Stimulated activated naive CD8-positive, alpha-beta T cell treated with anti-CD3 and anti-CD28 coated beads, Interleukin-15, Interleukin-2, amounts not matched to agents 100 U/mL and 50 U/mL, for 24 hours (primary cell): ENCODE measurements around the gene PPFIBP1.
A peak's percentile ranks its signal among the peaks of the same experiment; 100 is the strongest.
"Not testable (repeated sequence)": the region's sequence is repeated elsewhere in the genome, so short reads cannot be mapped to it uniquely, and the experiment has no call there.

ENCODE experiments used
- ATAC-seq: fragments of 150-1000 bp; cut with Tn5 transposase; one replicate; pipeline ENCODE4 v1.10.0; 2021
- DNase-seq: peaks from one replicate; pipeline ENCODE4 v3.0.0; 2021

The PPFIBP1 gene

GRCh38 chr12:27566159-27566558 is 42.2 kb downstream of the PPFIBP1 start:
- DNase-seq: no peak
- ATAC-seq: no peak

GRCh38 chr12:27566626-27567025 is 42.6 kb downstream of the PPFIBP1 start:
- ATAC-seq (no peak), DNase-seq (no peak)

- ATAC-seq (peak; percentile 57), DNase-seq (no peak)
These were observed 47.5 kb downstream of the PPFIBP1 start for GRCh38 chr12:27571463-27571862.

DNA sequence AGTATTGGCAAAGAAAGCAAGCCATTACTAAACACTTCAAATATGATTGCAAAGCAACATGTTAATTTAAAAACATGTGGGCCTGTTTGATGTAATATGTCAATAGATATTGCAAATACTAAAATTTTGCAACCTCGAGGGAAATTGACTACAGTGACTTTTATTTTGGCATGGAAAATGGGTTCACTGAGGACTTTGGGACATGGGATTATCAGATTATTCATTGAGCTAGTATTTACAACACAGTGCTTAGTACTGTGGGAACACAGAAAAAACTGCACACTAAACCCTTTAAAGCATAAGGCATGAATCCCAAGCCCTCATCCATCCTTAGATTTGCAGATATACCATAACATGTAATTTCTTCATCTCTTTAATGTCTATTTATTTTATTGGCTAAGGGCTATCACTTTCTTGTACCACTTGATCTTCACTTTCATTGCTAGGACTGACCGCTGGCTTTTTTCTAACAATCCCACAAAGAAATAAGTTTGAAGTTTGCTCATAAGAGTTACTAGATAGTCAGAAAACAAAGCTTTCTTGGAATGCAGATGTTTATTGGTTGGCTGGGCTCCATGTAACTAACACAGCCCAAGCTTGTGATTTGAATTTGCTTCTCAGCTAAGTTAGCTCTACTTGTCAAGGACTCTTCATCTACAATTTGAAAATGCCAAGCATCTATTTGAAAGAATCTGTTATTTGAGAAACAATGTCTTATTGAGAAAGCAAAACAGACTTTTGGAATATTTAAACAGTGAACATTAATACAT is 48.7 kb downstream of the PPFIBP1 start:
- DNase-seq: no peak
- ATAC-seq: no peak

- no peak for DNase-seq
- no peak for ATAC-seq
These were observed 50.0 kb downstream of the PPFIBP1 start for GRCh38 chr12:27573972-27574371.

- ATAC-seq: no peak
- no peak for DNase-seq
These were observed 51.2 kb downstream of the PPFIBP1 start for GRCh38 chr12:27575090-27575761.

DNA sequence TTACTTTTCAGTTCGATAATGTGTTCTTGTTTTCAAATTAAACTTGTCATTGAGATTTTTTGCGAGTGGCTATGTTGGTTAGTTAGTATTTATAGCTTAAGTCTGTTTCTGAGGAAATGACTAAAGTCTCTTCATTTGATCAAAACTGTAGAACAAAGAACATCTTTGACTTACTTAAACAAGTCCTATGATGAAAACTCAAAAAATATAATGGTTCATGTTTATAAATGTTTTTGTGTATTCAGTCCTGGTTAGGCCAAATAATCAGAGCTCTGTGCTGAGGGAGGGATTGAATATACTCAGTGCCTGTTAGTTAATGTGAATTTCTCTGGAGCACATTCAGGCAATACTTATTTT is 51.7 kb downstream of the PPFIBP1 start:
- no peak for ATAC-seq
- DNase-seq: no peak

DNA sequence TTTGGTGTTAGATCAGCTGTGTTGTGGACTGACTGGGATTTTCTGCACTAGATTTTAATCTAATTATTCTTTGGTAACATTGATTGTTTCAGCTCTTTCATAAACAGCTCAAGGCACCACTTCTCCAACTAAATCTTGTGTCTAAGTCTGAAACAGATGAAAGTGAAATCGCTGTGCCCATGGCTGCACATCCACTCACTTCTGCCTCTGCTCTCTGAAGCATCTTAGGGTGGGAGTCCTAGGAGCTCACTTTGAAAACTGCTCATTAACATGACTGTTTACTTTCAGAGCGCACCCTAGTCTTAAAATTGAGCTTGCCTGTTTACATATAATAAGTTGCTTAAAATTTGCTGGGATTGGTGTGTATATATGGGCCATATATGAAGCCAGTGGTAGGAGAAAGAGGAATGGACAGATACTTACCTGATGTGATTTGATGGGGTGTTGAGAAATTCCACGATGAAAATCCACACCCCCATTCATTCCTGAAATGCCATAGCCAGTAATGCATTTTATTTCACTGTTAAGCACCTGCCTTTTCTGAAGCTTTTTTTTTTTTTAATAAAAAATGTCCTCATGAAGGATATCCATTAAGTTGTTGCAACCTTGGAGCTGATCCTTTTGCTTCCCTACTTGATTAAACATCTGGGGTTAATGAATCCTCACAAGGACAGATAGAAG is 52.8 kb downstream of the PPFIBP1 start:
- no peak for ATAC-seq
- no peak for DNase-seq

- no peak for DNase-seq
- no peak for ATAC-seq
These were observed 53.7 kb downstream of the PPFIBP1 start for GRCh38 chr12:27577688-27578087.

GRCh38 chr12:27578689-27579372 is 54.8 kb downstream of the PPFIBP1 start:
- DNase-seq: no peak
- ATAC-seq: no peak

DNA sequence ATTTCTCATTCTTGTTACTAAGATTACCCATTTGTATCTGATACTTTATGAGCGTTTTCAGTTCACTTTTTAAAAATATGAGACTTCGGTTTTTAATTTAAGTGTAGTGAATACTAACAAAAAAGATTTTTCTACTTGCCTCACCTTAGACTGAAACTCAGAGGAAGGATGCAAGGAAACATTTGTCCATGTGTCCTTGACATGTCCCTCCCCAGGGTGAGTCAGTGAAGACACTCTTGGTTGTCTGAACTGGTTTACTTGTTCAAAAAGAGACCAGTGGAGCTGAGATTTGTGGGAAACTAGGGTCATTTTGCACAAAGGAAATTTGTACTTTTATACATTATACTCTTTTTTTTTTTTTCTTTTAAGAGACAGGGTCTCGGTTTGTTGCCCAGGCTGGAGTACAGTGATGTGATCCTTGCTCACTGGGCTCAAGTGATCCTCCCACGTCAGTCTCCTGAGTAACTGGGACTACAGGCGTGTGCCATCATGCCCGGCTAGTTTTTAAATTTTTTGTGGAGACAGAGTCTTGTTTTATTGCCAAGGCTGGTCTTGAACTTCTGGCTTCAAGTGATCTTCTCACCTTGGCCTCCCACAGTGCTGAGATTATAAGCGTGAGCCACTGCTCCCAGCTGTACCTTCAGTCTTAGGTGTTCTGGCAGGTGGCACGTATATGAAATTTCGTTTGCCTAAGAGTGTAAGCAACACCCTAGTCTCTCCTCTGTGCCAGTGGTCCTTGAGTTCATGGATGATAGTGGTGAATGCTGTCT is 56.7 kb downstream of the PPFIBP1 start:
- ATAC-seq (no peak), DNase-seq (no peak)

DNA sequence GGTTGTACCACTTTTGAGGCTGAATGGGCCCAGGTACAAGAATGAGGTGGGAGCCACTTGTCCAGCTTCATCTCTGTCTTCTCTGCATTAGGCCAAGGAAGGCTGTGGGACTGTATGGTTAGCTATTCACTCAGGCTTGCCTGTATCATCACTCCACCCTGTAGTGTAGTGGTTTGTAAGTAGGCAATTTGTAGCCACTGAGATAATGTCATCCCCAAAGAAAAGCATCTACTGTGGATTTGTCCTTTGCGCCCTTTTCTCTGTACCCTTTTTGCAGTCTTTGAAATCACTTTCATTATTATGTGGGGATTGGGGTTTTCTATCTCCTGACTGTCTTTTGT is 57.3 kb downstream of the PPFIBP1 start:
- ATAC-seq: peak; percentile 62
- not testable (repeated sequence) for DNase-seq

- DNase-seq, ATAC-seq: not testable (repeated sequence)
These were observed 57.8 kb downstream of the PPFIBP1 start for GRCh38 chr12:27581833-27582232.

DNA sequence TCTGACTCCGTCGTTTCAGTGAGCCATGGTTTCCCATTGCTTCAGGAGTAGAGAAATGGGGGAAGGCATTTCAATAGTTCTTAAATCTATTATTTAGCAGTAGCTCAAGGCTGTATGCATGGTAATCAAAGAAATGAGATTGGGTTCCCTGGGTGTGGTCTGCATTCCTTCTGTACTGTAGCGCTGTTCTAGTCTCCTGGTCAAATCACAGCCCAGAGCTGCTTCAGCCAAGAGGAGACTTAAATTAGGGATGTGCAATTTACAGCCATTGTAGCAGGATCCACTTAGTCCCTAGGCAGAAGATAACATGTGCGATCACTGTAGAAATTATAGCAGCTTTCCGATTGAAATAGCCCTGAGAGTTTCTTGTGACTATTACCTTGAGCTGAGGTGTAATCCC is 58.4 kb downstream of the PPFIBP1 start:
- not testable (repeated sequence) for ATAC-seq, DNase-seq

DNA sequence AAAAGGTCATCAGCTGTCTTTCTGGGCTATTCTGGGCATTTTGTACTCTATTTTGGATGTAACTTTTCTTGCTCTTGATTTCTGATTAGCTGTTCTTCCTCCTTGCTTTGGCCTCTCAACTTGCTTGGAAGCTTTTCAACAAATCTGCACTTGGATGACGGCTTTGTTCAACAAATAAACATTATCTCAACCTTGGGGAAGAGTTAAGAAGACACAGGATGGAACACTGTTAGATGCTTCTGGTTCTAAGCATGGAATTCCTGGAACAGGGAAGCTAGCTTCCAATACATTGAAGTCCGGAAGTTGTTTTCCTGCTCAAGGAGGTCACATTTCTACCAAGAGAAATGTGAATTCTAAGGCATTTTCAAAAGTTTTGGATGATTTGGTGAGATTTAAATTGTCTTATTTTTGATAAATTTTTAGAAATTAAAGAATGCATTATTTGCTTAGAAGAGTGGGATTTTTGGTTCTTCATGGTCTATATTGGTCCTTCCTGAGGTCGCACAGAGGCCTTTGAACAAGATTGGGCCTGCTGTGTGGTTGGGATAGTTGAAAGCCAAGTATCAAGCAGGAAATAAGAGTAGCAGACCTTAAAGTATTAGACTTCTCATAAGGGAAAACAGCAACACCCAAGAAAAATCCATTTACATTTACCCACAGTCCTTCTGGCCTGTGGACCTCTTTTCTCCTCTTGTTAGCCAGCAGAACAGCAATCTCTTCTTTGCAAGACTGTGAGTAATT is 59.2 kb downstream of the PPFIBP1 start:
- no peak for DNase-seq
- ATAC-seq: no peak

- ATAC-seq: no peak
- DNase-seq: no peak
These were observed 60.0 kb downstream of the PPFIBP1 start for GRCh38 chr12:27583981-27584380.

GRCh38 chr12:27585739-27586265 is 61.8 kb downstream of the PPFIBP1 start:
- DNase-seq (no peak), ATAC-seq (no peak)

DNA sequence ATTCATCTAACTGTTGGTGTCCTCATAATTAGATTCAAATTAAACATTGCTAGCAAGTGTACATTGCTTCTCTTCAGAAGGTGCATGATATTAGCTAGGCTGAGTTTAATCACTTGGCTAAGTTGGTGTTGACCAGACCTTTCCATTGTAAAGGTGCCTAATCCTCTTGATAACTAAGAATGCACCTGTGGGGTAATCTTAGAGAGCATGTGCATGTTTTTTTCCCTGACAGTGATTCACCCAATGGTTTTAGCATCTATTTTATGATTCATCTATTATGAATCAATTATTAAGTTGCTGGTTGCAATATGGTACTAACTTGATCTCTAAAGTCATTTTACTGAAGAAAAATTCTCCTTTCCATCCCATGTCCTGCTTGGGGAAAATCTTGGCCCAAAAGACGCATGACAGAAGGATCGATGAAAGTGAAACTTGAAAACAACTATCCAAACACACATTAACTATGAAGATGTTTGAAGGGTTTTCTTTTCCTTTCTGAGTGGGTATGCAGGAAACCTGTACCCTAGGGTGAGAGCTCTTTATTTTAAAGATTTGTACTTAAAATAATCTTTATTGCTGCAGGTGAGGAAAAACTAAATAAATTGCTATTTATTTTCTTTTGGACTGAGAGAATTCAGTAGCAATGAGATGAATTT is 64.2 kb downstream of the PPFIBP1 start:
- ATAC-seq: peak; percentile 86
- not testable (repeated sequence) for DNase-seq

DNA sequence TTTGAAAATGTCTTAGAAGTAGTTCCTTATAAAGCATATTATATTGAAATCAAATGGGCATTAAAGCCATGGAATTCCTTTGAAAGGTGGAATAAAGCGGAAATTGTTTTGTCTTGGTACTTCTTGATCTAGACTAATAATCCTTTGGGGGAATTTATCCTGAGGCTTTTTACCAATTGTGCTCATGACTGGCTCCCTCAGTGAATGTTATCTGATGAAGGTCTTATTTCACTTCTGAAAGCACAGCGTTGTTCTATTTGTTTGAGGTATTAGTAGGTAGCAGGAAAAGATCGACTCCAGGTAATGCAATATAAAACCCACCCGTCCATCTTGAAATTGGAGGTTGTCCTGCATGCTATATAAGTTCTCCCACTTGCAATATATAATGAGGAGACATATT is 64.8 kb downstream of the PPFIBP1 start:
- DNase-seq: no peak
- ATAC-seq: no peak

- no peak for DNase-seq
- no peak for ATAC-seq
These were observed 65.4 kb downstream of the PPFIBP1 start for GRCh38 chr12:27589419-27589818.
